ENCODE data around the gene PEAK3. TPM values are rescaled to one million over a fixed set of nuclear protein-coding genes. Genes with fewer than 3 reads are reported as not detected.

Gene PEAK3
- total and polyA plus RNA-seq, 9 of the 15 experiments (the other 6 are each of a cell fraction or from before 2014, with no cell fraction given) = 0.07 to 0.40 TPM; not detected in 7

DNA sequence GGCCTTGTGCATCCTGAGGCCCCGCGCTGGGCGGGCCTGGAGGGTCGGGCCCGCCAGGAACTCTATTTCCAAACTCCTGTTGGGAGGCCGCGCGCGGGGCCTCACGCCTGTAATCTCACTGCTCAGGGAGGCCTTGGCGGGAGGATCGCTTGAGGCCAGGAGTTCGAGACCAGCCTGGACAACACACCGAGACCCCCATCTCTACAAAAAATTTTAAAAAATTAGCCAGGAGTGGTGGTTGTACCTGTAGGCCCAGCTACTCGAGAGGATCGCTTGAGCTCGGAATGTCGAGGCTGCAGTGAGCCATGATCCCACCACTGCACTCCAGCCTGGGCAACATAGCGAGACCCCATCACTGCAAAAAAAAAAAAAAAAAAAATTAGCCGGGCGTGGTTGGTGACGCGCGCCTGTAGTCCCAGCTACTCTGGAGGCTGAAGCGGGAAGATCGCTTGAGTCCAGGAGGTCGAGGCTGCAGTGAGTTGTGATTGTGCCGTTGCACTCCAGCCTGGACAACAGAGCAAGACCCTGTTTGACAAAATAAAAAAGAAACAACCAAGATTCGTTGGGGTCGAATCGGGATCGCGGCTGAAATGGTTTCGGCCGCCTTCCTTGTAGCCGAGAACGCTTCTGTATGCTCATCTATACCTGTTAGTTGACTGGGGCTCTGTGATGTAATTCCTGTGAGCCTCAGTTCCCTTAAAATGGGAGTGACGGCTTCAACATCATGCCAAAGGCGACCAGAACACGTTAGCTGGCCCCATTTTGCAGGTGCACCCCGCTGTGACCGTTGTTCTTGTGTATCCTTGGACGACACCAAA lies 44.7 kb downstream of the PEAK3 start (continued):
- TF ChIP-seq NCOA4 (IDR thresholded peaks at IDR 0.05; ENCODE audit: partially characterized antibody) (no peak), ZNF263 (CRISPR knock-in tag; IDR thresholded peaks at IDR 0.05; ENCODE audit: borderline replicate concordance) (no peak), ZFP1 (CRISPR knock-in tag; IDR thresholded peaks at IDR 0.05) (no peak), TEAD2 (tag; IDR thresholded peaks at IDR 0.05) (no peak), ZNF436 (CRISPR knock-in tag; IDR thresholded peaks at IDR 0.05) (no peak), DIDO1 (tag; IDR thresholded peaks at IDR 0.05; ENCODE audit: low read depth) (no peak), SUPT5H (IDR thresholded peaks at IDR 0.05) (no peak), ETV1 (tag; conservative IDR thresholded peaks at IDR 0.05; ENCODE audit: low read depth) (no peak), SMARCC2 (IDR thresholded peaks at IDR 0.05; ENCODE audit: low read depth) (no peak), PRMT5 (CRISPR knock-in tag; IDR thresholded peaks at IDR 0.05) (no peak), CHAMP1 (IDR thresholded peaks at IDR 0.05) (no peak), POLR2AphosphoS5 (IDR thresholded peaks at IDR 0.05; ENCODE audit: control insufficient read depth, insufficient read depth, low read depth, low read length) (no peak), TRIM28 (IDR thresholded peaks at IDR 0.05) (no peak), MECOM (CRISPR knock-in tag; IDR thresholded peaks at IDR 0.05) (no peak), FOXO4 (CRISPR knock-in tag; IDR thresholded peaks at IDR 0.05) (no peak), ELF2 (CRISPR knock-in tag; IDR thresholded peaks at IDR 0.05) (no peak), BACH1 (tag; IDR thresholded peaks at IDR 0.05) (no peak), ZNF174 (CRISPR knock-in tag; IDR thresholded peaks at IDR 0.05) (no peak)
- TF ChIP-seq, protein P1, sequence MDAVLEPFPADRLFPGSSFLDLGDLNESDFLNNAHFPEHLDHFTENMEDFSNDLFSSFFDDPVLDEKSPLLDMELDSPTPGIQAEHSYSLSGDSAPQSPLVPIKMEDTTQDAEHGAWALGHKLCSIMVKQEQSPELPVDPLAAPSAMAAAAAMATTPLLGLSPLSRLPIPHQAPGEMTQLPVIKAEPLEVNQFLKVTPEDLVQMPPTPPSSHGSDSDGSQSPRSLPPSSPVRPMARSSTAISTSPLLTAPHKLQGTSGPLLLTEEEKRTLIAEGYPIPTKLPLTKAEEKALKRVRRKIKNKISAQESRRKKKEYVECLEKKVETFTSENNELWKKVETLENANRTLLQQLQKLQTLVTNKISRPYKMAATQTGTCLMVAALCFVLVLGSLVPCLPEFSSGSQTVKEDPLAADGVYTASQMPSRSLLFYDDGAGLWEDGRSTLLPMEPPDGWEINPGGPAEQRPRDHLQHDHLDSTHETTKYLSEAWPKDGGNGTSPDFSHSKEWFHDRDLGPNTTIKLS (IDR thresholded peaks at IDR 0.05; ENCODE audit: borderline replicate concordance, low read depth) = no peak; the same call in 1 of the 2 replicates
- TF ChIP-seq, protein P2, sequence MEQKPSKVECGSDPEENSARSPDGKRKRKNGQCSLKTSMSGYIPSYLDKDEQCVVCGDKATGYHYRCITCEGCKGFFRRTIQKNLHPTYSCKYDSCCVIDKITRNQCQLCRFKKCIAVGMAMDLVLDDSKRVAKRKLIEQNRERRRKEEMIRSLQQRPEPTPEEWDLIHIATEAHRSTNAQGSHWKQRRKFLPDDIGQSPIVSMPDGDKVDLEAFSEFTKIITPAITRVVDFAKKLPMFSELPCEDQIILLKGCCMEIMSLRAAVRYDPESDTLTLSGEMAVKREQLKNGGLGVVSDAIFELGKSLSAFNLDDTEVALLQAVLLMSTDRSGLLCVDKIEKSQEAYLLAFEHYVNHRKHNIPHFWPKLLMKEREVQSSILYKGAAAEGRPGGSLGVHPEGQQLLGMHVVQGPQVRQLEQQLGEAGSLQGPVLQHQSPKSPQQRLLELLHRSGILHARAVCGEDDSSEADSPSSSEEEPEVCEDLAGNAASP (IDR thresholded peaks at IDR 0.05) = no peak
- TF ChIP-seq, protein P3, sequence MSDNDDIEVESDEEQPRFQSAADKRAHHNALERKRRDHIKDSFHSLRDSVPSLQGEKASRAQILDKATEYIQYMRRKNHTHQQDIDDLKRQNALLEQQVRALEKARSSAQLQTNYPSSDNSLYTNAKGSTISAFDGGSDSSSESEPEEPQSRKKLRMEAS (CRISPR knock-in tag; IDR thresholded peaks at IDR 0.05) = no peak
- TF ChIP-seq, protein P4, sequence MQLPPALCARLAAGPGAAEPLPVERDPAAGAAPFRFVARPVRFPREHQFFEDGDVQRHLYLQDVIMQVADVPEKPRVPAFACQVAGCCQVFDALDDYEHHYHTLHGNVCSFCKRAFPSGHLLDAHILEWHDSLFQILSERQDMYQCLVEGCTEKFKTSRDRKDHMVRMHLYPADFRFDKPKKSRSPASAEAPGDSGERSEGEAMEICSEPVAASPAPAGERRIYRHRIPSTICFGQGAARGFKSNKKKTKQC (CRISPR knock-in tag; IDR thresholded peaks at IDR 0.05) = no peak
